SK-N-SH treated with all-trans-retinoic acid at 6 μM for 48 hours (cell line): ENCODE data around the gene CROCC2.

Experiments used
- ATAC-seq: fragments of 200-7000 bp; cut with Tn5 transposase; 3 replicates; pipeline ENCODE4 v1.9.1; 2020; ENCODE audit warnings: mild to moderate bottlenecking, moderate library complexity
- ARNTL ChIP-seq: fragments of 450-650 bp; formaldehyde crosslinking; IDR thresholded peaks from 2 replicates; pipeline ENCODE4 v1.5.0; 2020; ENCODE audit warnings: low read depth, mild to moderate bottlenecking, moderate library complexity, borderline replicate concordance
- BACH2 ChIP-seq: fragments of 250-450 bp; sonication (Bioruptor Pico); IDR thresholded peaks from 2 replicates; pipeline ENCODE4 v1.9.0; 2021; ENCODE audit warnings: mild to moderate bottlenecking, borderline replicate concordance
- CREB5 ChIP-seq: fragments of 250-450 bp; sonication (Bioruptor Pico); IDR thresholded peaks from 2 replicates; pipeline ENCODE4 v1.5.1; 2020; ENCODE audit warnings: low read depth, mild to moderate bottlenecking, moderate library complexity
- CSDC2 ChIP-seq: fragments of 250-450 bp; sonication (Bioruptor Pico); IDR thresholded peaks from 2 replicates; pipeline ENCODE4 v1.5.0; 2020; ENCODE audit warnings: mild to moderate bottlenecking, moderate library complexity
- CSRNP3 ChIP-seq: fragments of 250-450 bp; sonication (Bioruptor Pico); IDR thresholded peaks from 2 replicates; pipeline ENCODE4 v1.5.1; 2021; ENCODE audit warnings: mild to moderate bottlenecking, moderate library complexity
- ESRRG ChIP-seq: fragments of 250-450 bp; sonication (Bioruptor Pico); IDR thresholded peaks from 2 replicates; pipeline ENCODE4 v1.6.1; 2021; ENCODE audit warnings: mild to moderate bottlenecking
- GLIS3 ChIP-seq: fragments of 250-450 bp; sonication (Bioruptor Pico); IDR thresholded peaks from 2 replicates; pipeline ENCODE4 v1.5.0; 2020; ENCODE audit warnings: mild to moderate bottlenecking, moderate library complexity
- ISL1 ChIP-seq: fragments of 250-450 bp; sonication (Bioruptor Pico); IDR thresholded peaks from 2 replicates; pipeline ENCODE4 v2.1.2; 2022; ENCODE audit warnings: mild to moderate bottlenecking, moderate library complexity
- OSR1 ChIP-seq: fragments of 250-450 bp; sonication (Bioruptor Pico); IDR thresholded peaks from 2 replicates; pipeline ENCODE4 v1.8.0; 2022; ENCODE audit warnings: moderate library complexity, mild to moderate bottlenecking, inconsistent platforms
- PATZ1 ChIP-seq: fragments of 250-450 bp; sonication (Bioruptor Pico); IDR thresholded peaks from 2 replicates; pipeline ENCODE4 v1.8.0; 2020; ENCODE audit warnings: mild to moderate bottlenecking, moderate library complexity, borderline replicate concordance
- POU6F1 ChIP-seq: fragments of 250-450 bp; sonication (Bioruptor Pico); IDR thresholded peaks from 2 replicates; pipeline ENCODE4 v1.8.0; 2021; ENCODE audit warnings: low read depth, mild to moderate bottlenecking, moderate library complexity, borderline replicate concordance
- PPARA ChIP-seq: fragments of 250-450 bp; sonication (Bioruptor Pico); IDR thresholded peaks from 2 replicates; pipeline ENCODE4 v1.5.0; 2020; ENCODE audit warnings: mild to moderate bottlenecking, borderline replicate concordance
- RARB ChIP-seq: fragments of 250-450 bp; sonication (Bioruptor Pico); IDR thresholded peaks from 2 replicates; pipeline ENCODE4 v1.8.0; 2021; ENCODE audit warnings: mild to moderate bottlenecking, moderate library complexity
- SNAI2 ChIP-seq: fragments of 250-450 bp; sonication (Bioruptor Pico); IDR thresholded peaks from 2 replicates; pipeline ENCODE4 v1.5.0; 2020; ENCODE audit warnings: mild to moderate bottlenecking, moderate library complexity
- TCF4 ChIP-seq: fragments of 250-450 bp; sonication (Bioruptor Pico); IDR thresholded peaks from 2 replicates; pipeline ENCODE4 v1.8.0; 2021; ENCODE audit warnings: mild to moderate bottlenecking, moderate library complexity, borderline replicate concordance
- TSHZ2 ChIP-seq: fragments of 250-450 bp; sonication (Bioruptor Pico); IDR thresholded peaks from 2 replicates; pipeline ENCODE4 v1.5.0; 2020; ENCODE audit warnings: mild to moderate bottlenecking, moderate library complexity
- ZC3H10 ChIP-seq: fragments of 250-450 bp; sonication (Bioruptor Pico); IDR thresholded peaks from 2 replicates; pipeline ENCODE4 v1.5.1; 2021; ENCODE audit warnings: mild to moderate bottlenecking, moderate library complexity
- ZFP3 ChIP-seq: fragments of 250-450 bp; sonication (Bioruptor Pico); IDR thresholded peaks from 2 replicates; pipeline ENCODE4 v1.5.0; 2020; ENCODE audit warnings: mild to moderate bottlenecking, moderate library complexity
- ZFP30 ChIP-seq: fragments of 450-650 bp; formaldehyde crosslinking; IDR thresholded peaks from 2 replicates; pipeline ENCODE4 v1.5.0; 2022; ENCODE audit warnings: mild to moderate bottlenecking, moderate library complexity
- ZNF565 ChIP-seq: fragments of 450-650 bp; formaldehyde crosslinking; conservative IDR thresholded peaks from 2 replicates; pipeline ENCODE4 v1.5.0; 2020; ENCODE audit warnings: low read depth, mild to moderate bottlenecking, moderate library complexity
- ZNF70 ChIP-seq: fragments of 450-650 bp; formaldehyde crosslinking; IDR thresholded peaks from 2 replicates; pipeline ENCODE4 v1.5.0; 2020; ENCODE audit warnings: mild to moderate bottlenecking, moderate library complexity
- ZNF8 ChIP-seq: fragments of 450-650 bp; formaldehyde crosslinking; IDR thresholded peaks from 2 replicates; pipeline ENCODE4 v1.5.0; 2020; ENCODE audit warnings: mild to moderate bottlenecking, moderate library complexity

The CROCC2 gene

GRCh38 chr2:241025639-241026038, 119.5 kb downstream of the CROCC2 start:
- no peak for ATAC-seq
- TF ChIP-seq PATZ1 (no peak), RARB (no peak), ZNF70 (CRISPR knock-in tag) (no peak), ZNF565 (CRISPR knock-in tag) (no peak), SNAI2 (CRISPR knock-in tag) (no peak), ARNTL (CRISPR knock-in tag) (no peak), PPARA (CRISPR knock-in tag) (no peak), ZFP3 (CRISPR knock-in tag) (no peak), CSDC2 (CRISPR knock-in tag) (no peak), TCF4 (CRISPR knock-in tag) (no peak), ISL1 (CRISPR knock-in tag) (no peak), CREB5 (CRISPR knock-in tag) (no peak), TSHZ2 (CRISPR knock-in tag) (no peak)

- no peak for TF ChIP-seq CREB5 (CRISPR knock-in tag)
- TF ChIP-seq ZFP30, result no peak
- ATAC-seq, result no peak
These were observed 123.6 kb downstream of the CROCC2 start for GRCh38 chr2:241029599-241030332.

- TF ChIP-seq ZNF70 (CRISPR knock-in tag), result no peak
- no peak for TF ChIP-seq ESRRG (CRISPR knock-in tag)
- TF ChIP-seq TCF4 (CRISPR knock-in tag), result no peak
- no peak for TF ChIP-seq ZNF565 (CRISPR knock-in tag)
- TF ChIP-seq PPARA (CRISPR knock-in tag), result no peak
- TF ChIP-seq POU6F1, result no peak
- TF ChIP-seq BACH2 (CRISPR knock-in tag), result no peak
- no peak for TF ChIP-seq PATZ1
- TF ChIP-seq GLIS3 (CRISPR knock-in tag), result no peak
- TF ChIP-seq OSR1 (CRISPR knock-in tag), result no peak
- TF ChIP-seq CSRNP3, result no peak
- no peak for TF ChIP-seq ARNTL (CRISPR knock-in tag)
- TF ChIP-seq ZNF8, result no peak
- no peak for TF ChIP-seq RARB
- TF ChIP-seq ZC3H10 (CRISPR knock-in tag), result no peak
- no peak for TF ChIP-seq ZFP30
- ATAC-seq, result no peak
These were observed 124.2 kb downstream of the CROCC2 start for GRCh38 chr2:241030333-241030680.
